NCI-H128 (cell line): ENCODE data around the gene ZNF646.

Experiments
- DNase-seq: peaks from one replicate; lab custom pipeline; 2025; ENCODE audit not compliant: unreplicated experiment; lab: John Stamatoyannopoulos, UW

Gene ZNF646

GRCh38 chr16:31128711-31129567, 54.7 kb downstream of the ZNF646 start:
- DNase-seq: no peak

- DNase-seq: no peak
These were observed 55.5 kb downstream of the ZNF646 start for GRCh38 chr16:31129568-31130335.

- DNase-seq: no peak
These were observed 56.2 kb downstream of the ZNF646 start for GRCh38 chr16:31130336-31130891.

- DNase-seq: no peak
These were observed 56.7 kb downstream of the ZNF646 start for GRCh38 chr16:31130899-31131298.

GRCh38 chr16:31131416-31131815, 57.2 kb downstream of the ZNF646 start:
- no peak for DNase-seq

- no peak for DNase-seq
These were observed 57.6 kb downstream of the ZNF646 start for GRCh38 chr16:31131841-31132271.

- no peak for DNase-seq
These were observed 58.2 kb downstream of the ZNF646 start for GRCh38 chr16:31132303-31132979.

- no peak for DNase-seq
These were observed 58.9 kb downstream of the ZNF646 start for GRCh38 chr16:31133046-31133501.
